HCT116 (cell line): ENCODE measurements around the gene ETNK2. TPM values are rescaled to one million over a fixed set of nuclear protein-coding genes. Genes with fewer than 3 reads are reported as not detected.

Source experiments
- ATAC-seq: fragments of 200-7000 bp; cut with Tn5 transposase; 2 replicates; pipeline ENCODE4 v1.9.1; 2020; ENCODE audit warnings: mild to moderate bottlenecking, moderate library complexity
- BruUV-seq: library from RNA; stranded (reverse); fragments of 400-500 nt; replicated peaks from 2 replicates; lab custom pipeline; 2021; lab: Mats Ljungman, UMichigan
- CTCF ChIA-PET: fragments of 300-600 bp; sonication (Branson Sonifier 250); formaldehyde crosslinking; loops from one replicate; lab custom pipeline; 2021; ENCODE audit warnings: antibody characterized with exemption; lab: Charles Lee
- POLR2A ChIA-PET: fragments of 300-600, 350-600 bp; sonication (Branson Sonifier 250); formaldehyde crosslinking; loops from one replicate; lab custom pipeline; 2021; ENCODE audit warnings: antibody characterized with exemption; lab: Charles Lee
- RAD21 ChIA-PET, 2 experiments: fragments of 300-600 bp; sonication (Branson Sonifier 250); formaldehyde crosslinking; loops; one replicate each; lab custom pipeline; 2023; ENCODE audit warnings: low total read pairs in 2 of 2; ENCODE audit not compliant: uncharacterized antibody in 2 of 2, unreplicated experiment in 2 of 2, low non-redundant PET in 1 of 2; lab: Charles Lee
- DNase-seq: peaks from one replicate; pipeline ENCODE4 v3.0.0-alpha.2; 2010; ENCODE audit warnings: low read depth, low spot score
- H2AFZ ChIP-seq: fragments of 200-600 bp; shearing (Covaris generic), sonication (generic); 2 replicates; pipeline ENCODE4 v1.6.1; 2017; ENCODE audit warnings: low read depth, mixed run types, mixed read lengths, antibody characterized with exemption, low read length; ENCODE audit not compliant: poor library complexity, severe bottlenecking
- H3K27ac ChIP-seq: 2 replicates; pipeline ENCODE4 v1.5.1; 2012; ENCODE audit warnings: low read depth, low read length
- H3K27me3 ChIP-seq: fragments of 200-600 bp; sonication (generic); 2 replicates; pipeline ENCODE4 v1.6.1; 2016; ENCODE audit warnings: mixed run types, low read length, mixed read lengths; ENCODE audit not compliant: insufficient read depth
- H3K36me3 ChIP-seq, 2 experiments: fragments of 200-500 bp in 1 of 2; fragments of 200-600 bp in 1 of 2; sonication (Bioruptor generic) in 1 of 2; sonication (generic) in 1 of 2; 2 replicates each; pipeline versions ENCODE4 v1.5.1 to v1.6.1; 2014 to 2016; ENCODE audit warnings: low read length in 2 of 2, inconsistent platforms in 1 of 2, mixed read lengths in 1 of 2, mixed run types in 1 of 2; ENCODE audit not compliant: insufficient read depth in 2 of 2, control insufficient read depth in 1 of 2
- H3K4me1 ChIP-seq, 2 experiments: fragments of 200-600 bp in 1 of 2; sonication (generic) in 1 of 2; 2 replicates each; pipeline versions ENCODE4 v1.5.1 to v1.6.1; 2012 to 2017; ENCODE audit warnings: low read length in 2 of 2, inconsistent platforms in 1 of 2, mild to moderate bottlenecking in 1 of 2, mixed read lengths in 1 of 2, mixed run types in 1 of 2, moderate library complexity in 1 of 2; ENCODE audit not compliant: insufficient read depth in 2 of 2, control insufficient read depth in 1 of 2
- H3K4me2 ChIP-seq: fragments of 200-600 bp; sonication (generic); 2 replicates; pipeline ENCODE4 v1.6.1; 2017; ENCODE audit warnings: mixed run types, low read length, mixed read lengths
- H3K4me3 ChIP-seq, 2 experiments: fragments of 200-600 bp in 1 of 2; sonication (generic) in 1 of 2; replicated peaks in 1 of 2; 2 replicates each; pipeline ENCODE4 v1.5.1; 2011 to 2016; ENCODE audit warnings: low read length in 2 of 2, control low read depth in 1 of 2, low read depth in 1 of 2, mild to moderate bottlenecking in 1 of 2, mixed read lengths in 1 of 2, mixed run types in 1 of 2
- H3K79me2 ChIP-seq: fragments of 200-600 bp; sonication (generic); 2 replicates; pipeline ENCODE4 v1.6.1; 2017; ENCODE audit warnings: mild to moderate bottlenecking, mixed run types, low read length, moderate library complexity, mixed read lengths; ENCODE audit not compliant: insufficient read depth
- H3K9ac ChIP-seq: fragments of 200-600 bp; sonication (generic); 2 replicates; pipeline ENCODE4 v1.6.1; 2016; ENCODE audit warnings: low read length, mixed read lengths
- H3K9me2 ChIP-seq: fragments of 200-600 bp; sonication (generic), shearing (Covaris generic); 2 replicates; pipeline ENCODE4 v1.6.1; 2017; ENCODE audit warnings: mixed run types, mild to moderate bottlenecking, moderate library complexity; ENCODE audit not compliant: insufficient read depth
- H3K9me3 ChIP-seq, 2 experiments: fragments of 200-500 bp in 1 of 2; fragments of 200-600 bp in 1 of 2; sonication (Bioruptor generic) in 1 of 2; sonication (generic) in 1 of 2; 2 replicates each; pipeline ENCODE4 v1.6.1; 2014 to 2017; ENCODE audit warnings: low read length in 2 of 2, mixed read lengths in 2 of 2, inconsistent platforms in 1 of 2, low read depth in 1 of 2, mild to moderate bottlenecking in 1 of 2, mixed run types in 1 of 2, moderate library complexity in 1 of 2; ENCODE audit not compliant: control insufficient read depth in 1 of 2, insufficient read depth in 1 of 2
- H4K20me1 ChIP-seq: fragments of 200-600 bp; sonication (generic), shearing (Covaris generic); 2 replicates; pipeline ENCODE4 v1.6.1; 2017; ENCODE audit warnings: mixed run types, mild to moderate bottlenecking, moderate library complexity; ENCODE audit not compliant: insufficient read depth
- ATF3 ChIP-seq: IDR thresholded peaks from 2 replicates; pipeline ENCODE4 v1.6.1; 2012
- ELF1 ChIP-seq: IDR thresholded peaks from 2 replicates; pipeline ENCODE4 v1.6.1; 2012; ENCODE audit warnings: low read depth, borderline replicate concordance
- FOSL1 ChIP-seq: IDR thresholded peaks from 2 replicates; pipeline ENCODE4 v1.6.1; 2012; ENCODE audit warnings: low read depth
- POLR2AphosphoS5 ChIP-seq: IDR thresholded peaks from 2 replicates; pipeline ENCODE4 v1.6.1; 2011; ENCODE audit warnings: mild to moderate bottlenecking, low read depth, low read length, moderate library complexity
- REST ChIP-seq: IDR thresholded peaks from 2 replicates; pipeline ENCODE4 v1.6.1; 2012; ENCODE audit warnings: low read depth
- intact Hi-C: fragments of 100-400 bp; cut with micrococcal nuclease; formaldehyde crosslinking; loops from 2 replicates; pipeline ENCODE4 v1.10.0; 2022
- total RNA-seq: library from RNA; stranded (reverse); gene quantifications from one replicate; pipeline ENCODE4 v1.2.1, GENCODE V29; 2021; ENCODE audit not compliant: unreplicated experiment

The ETNK2 gene
- total RNA-seq, 1 experiment from 2014 or later = 16.1 TPM

GRCh38 chr1:204087181-204087892 is 64.5 kb downstream of the ETNK2 start:
- ATAC-seq (no peak), DNase-seq (no peak)
- intact Hi-C loops = no loop called here
- Histone ChIP-seq H3K27ac (no peak overlapping the region), H3K36me3 (no peaks in the 10 kb centered on the region), H3K9me3 (no peaks in the 10 kb centered on the region), H3K27me3 (no peaks in the 10 kb centered on the region), H3K4me2 (no peak overlapping the region), H4K20me1 (no peaks in the 10 kb centered on the region), H3K4me3 (no peak overlapping the region), H3K9ac (no peak overlapping the region), H3K79me2 (peaks cover 39% of the 10 kb centered on the region; the same call in 1 of the 2 replicates), H3K9me2 (no peaks in the 10 kb centered on the region), H2AFZ (no peak overlapping the region), H3K4me1 (peaks cover 16 to 25% of the 10 kb centered on the region in 2 experiments)
- CTCF ChIA-PET = interaction anchor here (1.7 kb wide), 1 partner anchor 217 kb away, joined by 5 read pairs; no protein-coding TSS in a partner anchor
- POLR2A ChIA-PET = no interaction called here
- BruUV-seq = no TSS peak
- RAD21 ChIA-PET = no interaction called here
- TF ChIP-seq POLR2AphosphoS5 (no peak), ELF1 (no peak), FOSL1 (no peak), ATF3 (no peak), REST (no peak)
